Large intestine (tissue), 3 donors: Measurements from ENCODE around the gene TBC1D19. TPM values are rescaled to one million over a fixed set of nuclear protein-coding genes. Genes with fewer than 3 reads are reported as not detected.

Experiments used
- DNase-seq, 2 donors: peaks; one replicate each; pipeline versions ENCODE4 v3.0.0 to v3.0.0-alpha.2; 2013
- H3K27ac ChIP-seq: one replicate; pipeline ENCODE4 v1.5.1; 2013; ENCODE audit warnings: low read length
- H3K27me3 ChIP-seq: 2 replicates; pipeline ENCODE4 v1.6.1; 2013; ENCODE audit warnings: low read length; ENCODE audit not compliant: control insufficient read depth, insufficient read depth
- H3K36me3 ChIP-seq: 2 replicates; pipeline ENCODE4 v1.6.1; 2013; ENCODE audit warnings: low read length; ENCODE audit not compliant: control insufficient read depth, insufficient read depth
- H3K4me1 ChIP-seq: one replicate; pipeline ENCODE4 v1.6.1; 2013; ENCODE audit warnings: low read length; ENCODE audit not compliant: control insufficient read depth, insufficient read depth
- H3K4me3 ChIP-seq: one replicate; pipeline ENCODE4 v1.5.1; 2013; ENCODE audit warnings: low read length
- H3K9me3 ChIP-seq: one replicate; pipeline ENCODE4 v1.6.1; 2013; ENCODE audit warnings: mild to moderate bottlenecking, low read depth, low read length, moderate library complexity; ENCODE audit not compliant: control insufficient read depth
- WGBS: methylation state at CpG from one replicate; pipeline ENCODE4 v1.1.5; 2013; ENCODE audit warnings: low lambda C conversion rate; ENCODE audit not compliant: insufficient coverage; 5-methylcytosine and 5-hydroxymethylcytosine counted together
- polyA plus RNA-seq: library from polyadenylated mRNA; unstranded; fragments of 120-200 nt; gene quantifications from one replicate; pipeline ENCODE4 v1.2.1, GENCODE V29; 2013

Gene TBC1D19
- polyA plus RNA-seq, 1 donor = 8.6 TPM

- no peaks in the 10 kb centered on the region for H3K36me3 ChIP-seq
- H3K27me3 ChIP-seq = no peaks in the 10 kb centered on the region
- peaks cover 10% of the 10 kb centered on the region for H3K4me1 ChIP-seq
- no peak for DNase-seq
- no peaks in the 10 kb centered on the region for H3K9me3 ChIP-seq
- H3K27ac ChIP-seq = no peak overlapping the region
- H3K4me3 ChIP-seq = no peak overlapping the region
- no CpG with 5 or more reads among the region's 26 CpGs for WGBS
These were observed 220.6 kb downstream of the TBC1D19 start for GRCh38 chr4:26804451-26804850.

GRCh38 chr4:26804925-26805324 lies 221.0 kb downstream of the TBC1D19 start:
- Histone ChIP-seq H3K9me3 (no peaks in the 10 kb centered on the region), H3K36me3 (no peaks in the 10 kb centered on the region), H3K4me1 (peaks cover 10% of the 10 kb centered on the region), H3K27ac (no peak overlapping the region), H3K27me3 (no peaks in the 10 kb centered on the region), H3K4me3 (no peak overlapping the region)
- no CpG with 5 or more reads among the region's 10 CpGs for WGBS
- DNase-seq = no peak

Other genes starting within 250 kb of the TBC1D19 start
- gene CCKAR, start 93.6 kb upstream of the TBC1D19 start, polyA plus RNA-seq = 0.52 TPM